HepG2 (cell line): ENCODE results near the gene ITPR1. TPM values are rescaled to one million over a fixed set of nuclear protein-coding genes. Genes with fewer than 3 reads are reported as not detected.

Experiments used
- ATAC-seq: fragments of 200-7000 bp; cut with Tn5 transposase; 3 replicates; pipeline ENCODE4 v1.9.1; 2020; ENCODE audit warnings: mild to moderate bottlenecking, moderate library complexity
- BruUV-seq: library from RNA; stranded (reverse); fragments of 400-500 nt; replicated peaks from 2 replicates; lab custom pipeline; 2021; lab: Mats Ljungman, UMichigan
- CTCF ChIA-PET: fragments of 300-600 bp; formaldehyde crosslinking; extraction: SDS; loops from one replicate; lab custom pipeline; 2021; ENCODE audit warnings: low total read pairs, inconsistent platforms, low intra/inter-chr PET ratio; lab: Yijun Ruan, JAX
- POLR2A ChIA-PET: fragments of 350-600 bp; sonication (Branson Sonifier 250); formaldehyde crosslinking; loops from one replicate; lab custom pipeline; 2020; ENCODE audit warnings: antibody characterized with exemption, inconsistent platforms; lab: Yijun Ruan, JAX
- DNase-seq: peaks from one replicate; pipeline ENCODE4 v3.0.0-alpha.2; 2015; ENCODE audit warnings: low spot score
- FAIRE-seq: peaks from 3 replicates; lab custom pipeline; 2011; peaks lifted over from hg19 to GRCh38; lab: Jason Lieb, UNC
- H2AFZ ChIP-seq: one replicate; pipeline ENCODE4 v1.6.1; 2011; ENCODE audit warnings: low read length, inconsistent platforms
- H3K27ac ChIP-seq: fragments of 300-600 bp; 3 replicates; pipeline ENCODE4 v1.8.0; 2011; ENCODE audit warnings: mixed run types, mild to moderate bottlenecking, mixed read lengths, low read length, inconsistent platforms; ENCODE audit not compliant: insufficient read depth; ENCODE audit errors: extremely low read length
- H3K27me3 ChIP-seq, 2 experiments: fragments of 200-600 bp in 1 of 2; 2 replicates in 1 of 2; 3 replicates in 1 of 2; pipeline versions ENCODE4 v1.6.0 to v1.8.0; 2011; ENCODE audit warnings: low read length in 2 of 2, mild to moderate bottlenecking in 2 of 2, moderate library complexity in 2 of 2, inconsistent platforms in 1 of 2; ENCODE audit not compliant: insufficient read depth in 2 of 2, control insufficient read depth in 1 of 2
- H3K36me3 ChIP-seq, 2 experiments: fragments of 200-600 bp in 1 of 2; replicated peaks in 1 of 2; 2 replicates in 1 of 2; 3 replicates in 1 of 2; pipeline versions ENCODE4 v1.5.1 to v1.8.0; 2011; ENCODE audit warnings: low read length in 2 of 2, inconsistent platforms in 1 of 2; ENCODE audit not compliant: insufficient read depth in 2 of 2, control insufficient read depth in 1 of 2
- H3K4me1 ChIP-seq: 2 replicates; pipeline ENCODE4 v1.5.1; 2012; ENCODE audit warnings: low read length, inconsistent platforms; ENCODE audit not compliant: insufficient read depth
- H3K4me2 ChIP-seq: 2 replicates; pipeline ENCODE4 v1.6.0; 2011; ENCODE audit warnings: low read depth, low read length, inconsistent platforms
- H3K4me3 ChIP-seq, 3 experiments: fragments of 200-600 bp in 1 of 3; sonication (generic), shearing (Covaris generic) in 1 of 3; replicated peaks in 1 of 3; 2 replicates each; pipeline ENCODE4 v1.5.1; 2011 to 2016; ENCODE audit warnings: low read length in 3 of 3, inconsistent platforms in 2 of 3, low read depth in 2 of 3, mild to moderate bottlenecking in 2 of 3, control low read depth in 1 of 3, mixed read lengths in 1 of 3; ENCODE audit not compliant: insufficient read depth in 1 of 3
- H3K79me2 ChIP-seq: one replicate; pipeline ENCODE4 v1.6.1; 2011; ENCODE audit warnings: low read length, inconsistent platforms; ENCODE audit not compliant: insufficient read depth
- H3K9ac ChIP-seq: 2 replicates; pipeline ENCODE4 v1.6.0; 2011; ENCODE audit warnings: mild to moderate bottlenecking, low read depth, low read length, inconsistent platforms; ENCODE audit not compliant: insufficient read depth
- H3K9me3 ChIP-seq: 2 replicates; pipeline ENCODE4 v1.5.1; 2012; ENCODE audit warnings: mild to moderate bottlenecking, low read length
- H4K20me1 ChIP-seq: 2 replicates; pipeline ENCODE4 v1.6.0; 2011; ENCODE audit warnings: inconsistent platforms, mild to moderate bottlenecking, low read length, moderate library complexity; ENCODE audit not compliant: insufficient read depth
- AKAP8 ChIP-seq: sonication (generic); formaldehyde crosslinking; IDR thresholded peaks from 2 replicates; pipeline ENCODE4 v1.5.1; 2020; ENCODE audit warnings: mild to moderate bottlenecking, missing genetic modification reagents
- ARID4A ChIP-seq: sonication (generic); formaldehyde crosslinking; IDR thresholded peaks from 2 replicates; pipeline ENCODE4 v1.5.0; 2020; ENCODE audit warnings: mild to moderate bottlenecking, missing genetic modification reagents, borderline replicate concordance
- MED13 ChIP-seq: sonication (generic); formaldehyde crosslinking; IDR thresholded peaks from 2 replicates; pipeline ENCODE4 v1.5.0; 2020; ENCODE audit warnings: missing genetic modification reagents
- MEF2D ChIP-seq: sonication (generic); formaldehyde crosslinking; IDR thresholded peaks from 2 replicates; pipeline ENCODE4 v1.5.1; 2020; ENCODE audit warnings: mild to moderate bottlenecking, missing genetic modification reagents
- PATZ1 ChIP-seq: sonication (generic); formaldehyde crosslinking; IDR thresholded peaks from 2 replicates; pipeline ENCODE4 v1.4.0; 2020; ENCODE audit warnings: missing genetic modification reagents
- RARA ChIP-seq: IDR thresholded peaks from 2 replicates; pipeline ENCODE4 v1.6.1; 2016; ENCODE audit warnings: missing genetic modification reagents, missing compliant biosample characterization
- SSRP1 ChIP-seq: IDR thresholded peaks from 2 replicates; pipeline ENCODE4 v1.6.1; 2016; ENCODE audit warnings: control low read depth
- ZFX ChIP-seq: sonication (generic); formaldehyde crosslinking; IDR thresholded peaks from 2 replicates; pipeline ENCODE4 v1.4.0; 2020; ENCODE audit warnings: mild to moderate bottlenecking, low read depth, missing genetic modification reagents, moderate library complexity
- ZFY ChIP-seq: sonication (generic); formaldehyde crosslinking; IDR thresholded peaks from 2 replicates; pipeline ENCODE4 v1.4.0; 2020; ENCODE audit warnings: missing genetic modification reagents
- ZGPAT ChIP-seq: IDR thresholded peaks from 2 replicates; pipeline ENCODE4 v1.6.1; 2016; ENCODE audit warnings: mild to moderate bottlenecking
- ZNF317 ChIP-seq: sonication (generic); formaldehyde crosslinking; IDR thresholded peaks from 2 replicates; pipeline ENCODE4 v1.5.0; 2020; ENCODE audit warnings: mild to moderate bottlenecking, missing genetic modification reagents
- ZNF333 ChIP-seq: sonication (generic); formaldehyde crosslinking; IDR thresholded peaks from 2 replicates; pipeline ENCODE4 v1.4.0; 2020; ENCODE audit warnings: mild to moderate bottlenecking, missing genetic modification reagents, borderline replicate concordance
- ZNF432 ChIP-seq: sonication (generic); formaldehyde crosslinking; IDR thresholded peaks from 2 replicates; pipeline ENCODE4 v1.5.0; 2020; ENCODE audit warnings: missing genetic modification reagents, mild to moderate bottlenecking, borderline replicate concordance
- ZNF781 ChIP-seq: sonication (generic); formaldehyde crosslinking; IDR thresholded peaks from 2 replicates; pipeline ENCODE4 v1.5.1; 2020; ENCODE audit warnings: borderline replicate concordance, mild to moderate bottlenecking, missing genetic modification reagents; ENCODE audit errors: not compliant biosample characterization
- WGBS: methylation state at CpG from one replicate; pipeline ENCODE4 v1.1.6; 2017; ENCODE audit warnings: low lambda C conversion rate; 5-methylcytosine and 5-hydroxymethylcytosine counted together
- in situ Hi-C: cut with HindIII; loops from 2 replicates; pipeline ENCODE4 v1.10.0; 2017; ENCODE audit warnings: low pct_unique_long_range_greater_than_20kb; ENCODE audit not compliant: extremely low pct_ligation_motif_present
- intact Hi-C: fragments of 100-400 bp; cut with micrococcal nuclease; formaldehyde crosslinking; loops from one replicate; pipeline ENCODE4 v1.10.0; 2022; ENCODE audit not compliant: unreplicated experiment
- polyA plus RNA-seq, 8 experiments: library from polyadenylated mRNA; depleted of rRNA in 3 of 8; stranded (reverse) in 7 of 8; unstranded in 1 of 8; fragments of >200 nt; fragmentation: Illumina TruSeq in 4 of 8; extraction: Trizol in 4 of 8; gene quantifications; 2 replicates each; pipeline versions ENCODE4 v1.2.1 to v1.2.3, GENCODE V29; 2011 to 2016; ENCODE audit warnings: low read depth in 4 of 8, missing spikeins in 1 of 8, mixed read lengths in 1 of 8; ENCODE audit not compliant: insufficient read depth in 1 of 8
- total RNA-seq, 5 experiments: library from RNA; depleted of rRNA; stranded (reverse); fragments of >200 nt; fragmentation: Illumina TruSeq; extraction: Trizol; gene quantifications; 2 replicates each; pipeline ENCODE4 v1.2.3, GENCODE V29; 2016; ENCODE audit warnings: low read depth in 1 of 5

Gene ITPR1
- total and polyA plus RNA-seq, 2 of the 13 experiments (the other 11 are each of a cell fraction or from before 2014, with no cell fraction given): 10.0 to 11.4 TPM

DNA sequence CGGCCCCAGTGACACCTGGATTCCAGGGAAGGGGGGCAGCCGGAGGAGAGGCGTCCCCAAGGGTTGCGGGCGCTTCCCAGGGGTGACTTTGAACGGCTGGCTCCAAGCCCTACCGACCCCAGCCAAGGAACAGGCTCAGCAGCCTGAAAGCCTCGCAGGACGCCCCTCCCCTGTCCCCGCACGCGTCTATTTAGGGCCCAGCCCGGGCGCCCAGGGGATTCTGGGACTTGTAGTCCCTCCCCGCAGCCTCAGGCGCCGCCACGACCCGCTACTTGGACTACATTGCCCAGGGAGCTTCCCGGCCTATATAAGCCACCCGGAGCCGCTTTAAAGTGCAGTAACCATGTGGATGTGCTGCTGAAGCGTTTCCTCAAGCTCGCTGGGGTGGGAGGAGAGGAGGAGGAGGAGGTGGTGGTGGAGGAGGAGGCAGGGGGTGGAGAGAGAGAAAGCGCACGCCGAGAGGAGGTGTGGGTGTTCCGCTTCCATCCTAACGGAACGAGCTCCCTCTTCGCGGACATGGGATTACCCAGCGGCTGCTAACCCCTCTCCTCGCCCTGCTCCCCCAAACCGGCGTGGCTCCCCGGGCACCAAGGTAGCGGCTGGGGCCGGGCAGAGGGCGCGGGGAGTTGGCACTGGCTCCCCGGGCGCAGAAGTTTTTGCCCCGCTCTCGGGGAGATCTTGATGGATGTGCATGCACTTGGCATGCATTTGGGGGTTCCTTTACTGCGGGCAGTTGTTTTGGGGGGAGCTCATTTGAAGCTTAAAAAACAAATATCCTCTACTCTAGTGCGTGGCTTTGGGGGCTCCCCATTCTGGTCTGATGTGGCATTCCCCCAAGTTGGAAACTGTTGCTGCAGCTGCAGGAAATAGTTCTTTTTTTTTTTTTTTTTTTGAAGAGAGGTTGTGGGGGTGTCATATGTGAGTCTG is at the start of gene ITPR1 (continued):
- peak; percentile 59 for TF ChIP-seq ZGPAT (CRISPR knock-in tag)

DNA sequence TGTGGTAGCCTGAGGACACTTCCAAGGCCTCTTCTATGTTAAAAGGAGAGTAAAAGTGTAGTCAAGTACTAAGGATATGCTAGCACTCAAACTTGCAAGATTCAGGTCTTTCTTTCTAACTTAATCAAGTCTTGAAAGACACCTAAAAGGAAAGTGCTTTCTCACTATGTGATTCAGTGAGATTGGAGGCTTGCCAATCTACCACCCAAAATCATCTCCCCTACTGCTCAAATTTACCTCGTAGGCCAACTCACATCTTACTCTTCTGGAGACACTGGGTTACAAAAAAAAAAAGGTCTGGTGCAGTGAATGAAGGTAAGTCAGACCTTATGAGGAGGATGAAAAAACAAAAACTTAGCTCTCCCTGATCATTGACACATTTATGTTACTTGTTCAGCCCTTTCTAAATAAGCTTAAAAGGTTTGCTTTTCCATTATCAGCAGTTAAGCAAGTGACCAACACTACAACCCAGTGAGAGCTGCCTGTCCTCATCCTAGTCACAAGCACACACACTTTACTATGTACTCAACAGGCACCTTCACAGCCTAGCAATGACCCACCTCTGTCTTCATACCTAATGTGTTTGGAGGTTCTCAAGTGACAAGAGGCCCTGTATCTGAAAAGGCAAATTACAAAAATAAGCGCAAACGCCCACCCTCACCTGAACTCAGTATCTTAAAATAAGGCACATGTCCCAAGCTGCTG is 45.7 kb upstream of the ITPR1 start:
- Histone ChIP-seq H3K27me3 (no peaks in the 10 kb centered on the region), H3K9ac (no peak overlapping the region), H3K27ac (no peak overlapping the region), H4K20me1 (no peaks in the 10 kb centered on the region), H3K4me1 (no peaks in the 10 kb centered on the region), H3K4me2 (no peak overlapping the region), H2AFZ (no peak overlapping the region), H3K4me3 (no peak overlapping the region), H3K36me3 (peaks cover 9 to 42% of the 10 kb centered on the region in 2 experiments), H3K79me2 (no peaks in the 10 kb centered on the region), H3K9me3 (no peaks in the 10 kb centered on the region)
- ATAC-seq: no peak
- no peak for FAIRE-seq
- ChIA-PET POLR2A (no interaction called here), CTCF (no interaction called here)
- intact Hi-C loops (no loop called here), in situ Hi-C loops (no loop called here)
- no peak for DNase-seq
- WGBS: 94% methylated on average over 3 of the region's 3 CpGs
- no TSS peak for BruUV-seq
- TF ChIP-seq ARID4A (CRISPR knock-in tag) (no peak), ZNF432 (CRISPR knock-in tag) (no peak), MED13 (no peak), ZNF317 (CRISPR knock-in tag) (no peak), MEF2D (CRISPR knock-in tag) (no peak), ZFY (CRISPR knock-in tag) (no peak), AKAP8 (no peak), ZNF781 (CRISPR knock-in tag) (no peak), ZFX (CRISPR knock-in tag) (no peak), ZNF333 (no peak), PATZ1 (CRISPR knock-in tag) (no peak), RARA (CRISPR knock-in tag) (no peak), SSRP1 (CRISPR knock-in tag) (no peak)
